HG02798 (cell line): Measurements from ENCODE around the gene TANK.
A peak's percentile ranks its signal among the peaks of the same experiment; 100 is the strongest.
"Not testable (repeated sequence)": the region's sequence is repeated elsewhere in the genome, so short reads cannot be mapped to it uniquely, and the experiment has no call there.

ENCODE experiments used
- ATAC-seq: cut with Tn5 transposase; IDR thresholded peaks from one replicate; pipeline ENCODE4 v1.9.1; 2021; ENCODE audit warnings: mild to moderate bottlenecking; ENCODE audit not compliant: unreplicated experiment, poor library complexity

Gene TANK

DNA sequence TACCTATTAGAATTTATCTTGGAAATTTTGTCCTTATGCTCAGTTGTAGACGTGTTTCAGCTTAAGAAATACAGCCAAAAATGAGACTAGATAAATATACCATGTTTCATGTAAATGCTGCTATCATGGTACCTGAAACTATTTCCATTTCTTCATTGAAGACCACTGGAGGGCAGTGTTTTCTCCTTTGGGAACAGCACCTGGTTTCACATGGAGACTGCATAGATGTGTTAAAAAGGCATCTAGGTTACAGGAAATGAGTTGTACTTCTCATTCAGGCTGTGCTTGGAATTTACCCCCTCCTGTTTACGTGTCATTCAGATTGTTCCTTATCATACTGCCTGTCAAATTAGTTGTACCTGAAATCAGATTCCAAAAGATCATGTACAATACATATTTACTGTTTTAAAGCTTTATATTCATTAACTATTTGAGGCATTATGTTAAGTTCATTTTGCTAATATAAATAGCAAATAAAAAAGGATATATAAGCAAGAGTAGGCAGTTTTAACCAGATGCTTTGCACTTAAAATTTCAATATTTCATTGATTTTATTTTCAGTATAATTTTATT is 90.7 kb downstream of the TANK start:
- peak; percentile 54 for ATAC-seq

DNA sequence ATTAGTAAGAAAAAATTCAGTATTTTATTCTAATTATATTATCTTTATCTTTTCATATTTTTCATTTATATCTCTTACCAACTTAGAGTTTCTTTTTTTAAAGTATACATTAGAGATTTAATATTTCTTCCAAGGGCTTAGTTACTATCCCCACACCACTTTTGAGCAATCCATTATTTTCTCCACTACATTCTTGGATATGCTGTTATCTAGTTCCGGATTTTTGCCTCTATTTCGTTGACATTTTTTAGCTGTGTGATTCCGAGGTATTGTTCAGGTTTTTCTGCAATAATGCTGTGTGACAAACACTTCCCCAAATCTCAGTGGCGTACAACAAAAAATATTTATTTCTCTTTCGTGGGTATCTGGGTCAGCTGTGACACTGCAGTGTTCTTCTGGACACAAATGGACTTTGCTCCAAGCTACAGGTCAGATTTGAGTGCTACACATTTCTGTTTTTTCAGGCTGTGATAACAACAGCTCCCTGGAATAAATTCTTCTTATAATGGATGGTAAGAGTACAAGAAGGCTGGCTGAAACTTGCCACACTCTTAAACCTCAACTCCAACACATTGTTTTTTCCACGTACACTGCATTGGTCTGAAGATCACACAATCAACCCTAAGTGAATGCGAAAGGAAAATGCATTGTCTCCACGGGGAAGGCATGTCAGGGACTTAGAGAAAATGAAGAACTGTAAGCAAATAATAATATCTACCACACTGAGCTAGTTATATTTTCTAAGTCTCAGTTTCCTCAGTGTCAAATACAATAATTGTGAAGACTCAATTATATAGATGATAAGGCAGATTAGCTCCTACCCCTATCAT is 97.1 kb downstream of the TANK start:
- ATAC-seq = no peak

GRCh38 chr2:161265874-161266273 is 105.6 kb downstream of the TANK start:
- no peak for ATAC-seq

DNA sequence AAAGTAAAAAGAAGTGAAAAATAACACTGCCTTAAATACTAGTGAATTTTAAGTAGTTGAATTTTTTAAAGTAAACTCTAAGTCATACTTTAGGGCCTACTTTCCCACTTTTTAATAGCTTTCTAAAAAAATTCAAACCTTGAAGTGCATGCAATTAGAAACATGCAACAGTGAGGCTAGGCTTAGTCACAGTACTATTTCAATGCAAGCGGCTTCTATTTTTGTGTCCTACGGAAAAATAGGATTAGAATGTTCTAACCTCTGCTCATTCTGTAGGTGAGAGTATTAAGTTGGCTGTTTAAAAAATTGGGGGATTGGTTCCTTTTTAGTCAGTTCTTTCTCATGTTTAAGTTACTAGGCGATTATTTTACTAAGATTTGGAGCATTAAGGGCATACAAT is 108.9 kb downstream of the TANK start:
- ATAC-seq = no peak

DNA sequence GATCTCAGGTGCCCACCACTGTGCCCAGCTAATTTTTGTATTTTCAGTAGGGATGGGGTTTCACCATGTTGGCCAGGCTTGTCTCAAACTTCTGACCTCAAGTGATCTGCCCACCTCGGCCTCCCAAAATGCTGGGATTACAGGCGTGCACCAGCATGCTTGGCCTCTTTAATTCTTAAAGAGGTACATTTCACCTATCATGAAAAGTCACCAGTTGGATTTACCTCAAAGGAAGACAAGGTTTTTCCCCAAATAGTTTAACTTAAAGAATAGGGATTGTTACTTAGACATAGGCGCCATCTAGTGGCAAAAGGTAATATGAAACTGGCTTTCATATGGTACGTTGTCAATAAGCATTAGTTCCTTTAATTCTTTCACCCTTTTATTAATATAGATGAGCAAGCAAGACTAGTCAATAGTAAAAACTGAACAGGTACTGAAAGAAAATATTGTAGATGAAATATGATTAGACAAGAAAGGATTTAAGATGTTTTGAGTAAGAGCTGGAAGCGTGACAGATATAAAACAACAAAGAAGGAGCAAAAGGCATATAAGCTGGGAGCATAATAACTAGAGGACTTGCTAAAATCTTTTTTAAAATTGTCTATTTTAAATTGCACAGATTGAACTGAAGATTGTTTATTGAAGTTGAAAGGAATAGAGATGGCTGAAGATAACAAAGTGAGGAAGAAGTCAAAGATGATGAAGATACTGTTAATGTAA is 113.0 kb downstream of the TANK start:
- ATAC-seq = peak; percentile 77

DNA sequence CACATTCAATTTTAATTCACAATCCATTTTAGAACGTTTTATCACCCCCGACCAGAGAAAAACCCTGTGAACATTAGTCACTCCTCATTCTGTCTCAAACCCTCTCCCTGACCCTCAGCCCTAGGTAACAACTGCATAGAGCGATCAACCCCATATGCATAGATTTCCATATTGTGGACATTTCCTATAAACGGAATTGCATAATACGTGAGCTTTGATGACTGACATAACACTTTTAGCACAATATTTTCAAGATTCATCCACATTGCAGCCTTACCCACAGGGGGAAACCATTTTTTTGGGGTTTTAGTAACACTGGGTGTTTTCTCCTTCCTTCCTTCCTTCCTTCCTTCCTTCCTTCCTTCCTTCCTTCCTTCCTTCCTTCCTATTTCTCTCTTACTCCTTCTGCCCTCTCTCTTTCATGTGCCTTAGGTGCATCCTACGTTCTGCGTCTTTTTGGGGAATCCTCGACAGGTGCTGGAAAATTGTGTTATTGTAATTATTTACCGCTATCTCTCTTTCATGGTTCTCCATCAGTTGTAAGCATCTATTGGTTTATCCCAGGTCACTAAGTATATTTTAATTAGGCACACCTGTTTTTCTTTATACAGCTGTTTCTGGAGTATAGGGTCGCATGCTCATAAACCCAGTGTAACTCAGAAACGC is 118.5 kb downstream of the TANK start:
- ATAC-seq = not testable (repeated sequence)

DNA sequence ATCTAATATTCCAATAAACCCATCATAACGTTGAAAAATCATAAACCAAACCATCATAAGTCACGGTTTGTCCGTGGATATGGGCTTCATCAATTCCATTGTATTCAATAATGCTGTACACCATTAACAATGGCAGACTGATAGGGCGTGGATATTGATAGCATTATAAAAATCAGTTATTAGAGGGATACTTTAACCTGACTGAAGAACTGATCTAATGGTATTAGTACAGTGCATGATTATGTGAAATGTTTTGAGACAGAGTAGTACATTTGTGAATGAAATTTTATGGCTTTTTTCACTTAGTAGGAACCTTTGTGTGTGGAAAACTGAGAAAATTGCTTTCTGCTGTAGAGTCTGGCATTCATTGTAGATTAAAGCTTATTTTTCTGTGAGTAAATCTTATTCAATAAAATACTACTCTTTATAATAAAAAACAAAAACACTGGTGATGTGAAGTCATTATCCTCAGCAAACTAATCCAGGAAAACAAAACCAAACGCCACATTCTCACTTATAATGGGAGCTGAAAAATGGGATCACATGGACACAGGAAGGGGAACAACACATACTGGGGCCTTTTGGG is 119.1 kb downstream of the TANK start:
- ATAC-seq = not testable (repeated sequence)

DNA sequence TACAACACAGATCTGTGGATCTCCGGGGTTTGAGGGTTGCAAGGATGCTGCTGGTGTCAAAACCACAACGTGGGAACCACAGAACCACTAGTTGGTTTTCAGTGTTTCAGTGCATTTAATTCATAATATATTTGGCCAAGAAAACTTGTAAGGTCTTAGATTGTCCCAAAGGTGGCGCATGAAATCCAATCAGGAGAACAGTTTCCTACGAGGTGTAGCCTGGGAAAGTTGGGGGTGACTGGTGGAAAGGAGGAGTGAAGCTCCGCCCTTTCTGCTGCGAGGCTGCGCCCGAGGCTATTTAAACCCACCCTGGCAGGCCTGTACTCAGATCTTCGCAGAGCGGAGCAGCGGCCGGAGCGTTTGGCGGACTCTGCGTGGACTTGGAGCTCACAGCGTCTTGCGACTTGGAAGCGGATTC is 120.7 kb downstream of the TANK start:
- not testable (repeated sequence) for ATAC-seq

GRCh38 chr2:161281615-161282310 is 121.5 kb downstream of the TANK start:
- ATAC-seq = not testable (repeated sequence)

DNA sequence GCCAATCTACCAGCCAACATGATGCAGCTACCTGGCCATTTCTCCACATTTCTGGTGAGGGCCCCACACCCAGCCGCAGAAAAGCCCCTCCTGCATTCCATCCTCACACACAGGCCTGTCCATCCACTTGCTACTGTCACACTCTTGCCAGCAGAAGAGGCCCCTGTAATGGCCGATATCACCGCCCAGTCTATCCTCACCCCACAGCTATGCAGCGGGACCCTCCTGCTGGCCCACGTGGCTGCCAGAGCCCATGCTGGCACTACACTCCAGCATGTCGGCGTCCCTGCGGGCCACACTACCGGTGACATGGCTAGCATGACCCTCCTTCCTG is 122.0 kb downstream of the TANK start:
- not testable (repeated sequence) for ATAC-seq

GRCh38 chr2:161283926-161284325 is 123.7 kb downstream of the TANK start:
- ATAC-seq = no peak
